H1 (cell line): Measurements from ENCODE around the gene CFAP100. TPM values are rescaled to one million over a fixed set of nuclear protein-coding genes. Genes with fewer than 3 reads are reported as not detected.

Experiments
- CTCF ChIA-PET: fragments of 300-600 bp; sonication (Branson Sonifier 250); formaldehyde crosslinking; loops from one replicate; lab custom pipeline; 2021; ENCODE audit not compliant: partially characterized antibody; lab: Charles Lee
- POLR2A ChIA-PET: fragments of 300-600 bp; sonication (Branson Sonifier 250); formaldehyde crosslinking; loops from one replicate; lab custom pipeline; 2021; ENCODE audit warnings: inconsistent platforms; ENCODE audit not compliant: partially characterized antibody; lab: Charles Lee
- DNase-seq, 2 experiments: peaks; one replicate each; pipeline versions ENCODE4 v3.0.0 to v3.0.0-alpha.2; 2010 to 2022; ENCODE audit warnings: low spot score in 2 of 2, low read depth in 1 of 2, mixed read lengths in 1 of 2
- FAIRE-seq: peaks from 2 replicates; lab custom pipeline; 2011; peaks lifted over from hg19 to GRCh38; lab: Jason Lieb, UNC
- H2AFZ ChIP-seq: 2 replicates; pipeline ENCODE4 v1.8.1; 2012; ENCODE audit warnings: low read length, inconsistent platforms
- H2AK5ac ChIP-seq: 2 replicates; pipeline ENCODE4 v1.6.1; 2013; ENCODE audit warnings: low read depth, low read length
- H2BK120ac ChIP-seq: replicated peaks from 2 replicates; pipeline ENCODE3; 2013; ENCODE audit warnings: low read depth, low read length, inconsistent platforms
- H2BK12ac ChIP-seq: 2 replicates; pipeline ENCODE4 v1.6.1; 2013; ENCODE audit warnings: low read depth, low read length
- H2BK15ac ChIP-seq: 2 replicates; pipeline ENCODE4 v1.6.1; 2013; ENCODE audit warnings: low read length
- H2BK20ac ChIP-seq: 2 replicates; pipeline ENCODE4 v1.6.1; 2013; ENCODE audit warnings: low read length
- H2BK5ac ChIP-seq: 2 replicates; pipeline ENCODE4 v1.6.1; 2013; ENCODE audit warnings: low read depth, low read length
- H3K14ac ChIP-seq: 2 replicates; pipeline ENCODE4 v1.6.1; 2013; ENCODE audit warnings: inconsistent platforms; ENCODE audit not compliant: insufficient read length
- H3K18ac ChIP-seq: 2 replicates; pipeline ENCODE4 v1.6.1; 2013; ENCODE audit warnings: low read length; ENCODE audit errors: extremely low read depth
- H3K23ac ChIP-seq: 2 replicates; pipeline ENCODE4 v1.6.1; 2013; ENCODE audit warnings: inconsistent platforms; ENCODE audit not compliant: insufficient read length
- H3K23me2 ChIP-seq: 2 replicates; pipeline ENCODE4 v1.6.1; 2013; ENCODE audit warnings: low read depth, low read length
- H3K27ac ChIP-seq: 2 replicates; pipeline ENCODE4 v1.6.1; 2011; ENCODE audit warnings: low read depth, low read length, inconsistent platforms
- H3K27me3 ChIP-seq, 4 experiments: replicated peaks in 1 of 4; 1 replicate in 1 of 4; 2 replicates in 3 of 4; pipeline versions ENCODE4 v1.6.1 to v1.8.1; 2011 to 2013; ENCODE audit warnings: low read length in 3 of 4, mild to moderate bottlenecking in 3 of 4, inconsistent platforms in 2 of 4, mixed read lengths in 2 of 4, moderate library complexity in 1 of 4; ENCODE audit not compliant: control insufficient read depth in 3 of 4, insufficient read depth in 3 of 4; ENCODE audit errors: extremely low read depth in 1 of 4
- H3K36me3 ChIP-seq, 4 experiments: 2 replicates each; pipeline versions ENCODE4 v1.6.1 to v1.8.1; 2011 to 2013; ENCODE audit warnings: mild to moderate bottlenecking in 4 of 4, low read length in 3 of 4, moderate library complexity in 2 of 4, control low read depth in 1 of 4, inconsistent platforms in 1 of 4; ENCODE audit not compliant: insufficient read depth in 4 of 4, control insufficient read depth in 2 of 4
- H3K4ac ChIP-seq: replicated peaks from 2 replicates; pipeline ENCODE3; 2013; ENCODE audit warnings: low read length, low read depth, mixed read lengths, inconsistent platforms; ENCODE audit not compliant: insufficient read length
- H3K4me1 ChIP-seq, 4 experiments: replicated peaks in 1 of 4; 1 replicate in 1 of 4; 2 replicates in 3 of 4; pipeline versions ENCODE4 v1.6.1 to v1.8.1; 2011 to 2013; ENCODE audit warnings: low read length in 3 of 4, inconsistent platforms in 2 of 4, mixed read lengths in 1 of 4; ENCODE audit not compliant: insufficient read depth in 4 of 4, control insufficient read depth in 3 of 4
- H3K4me2 ChIP-seq, 2 experiments: 2 replicates each; pipeline versions ENCODE4 v1.6.1 to v1.8.1; 2011 to 2013; ENCODE audit warnings: low read depth in 2 of 2, low read length in 2 of 2, control low read depth in 1 of 2, inconsistent platforms in 1 of 2, mild to moderate bottlenecking in 1 of 2; ENCODE audit not compliant: insufficient read depth in 1 of 2
- H3K4me3 ChIP-seq, 4 experiments: fragments of 200-600, 300-600 bp in 1 of 4; sonication (generic), shearing (Covaris generic), sonication (Bioruptor Twin) in 1 of 4; 2 replicates each; pipeline versions ENCODE4 v1.5.1 to v1.8.1; 2011 to 2016; ENCODE audit warnings: low read length in 4 of 4, low read depth in 3 of 4, control low read depth in 2 of 4, inconsistent platforms in 2 of 4, mild to moderate bottlenecking in 2 of 4, mixed read lengths in 1 of 4, moderate library complexity in 1 of 4; ENCODE audit not compliant: insufficient read depth in 2 of 4; ENCODE audit errors: extremely low read depth in 1 of 4
- H3K56ac ChIP-seq: replicated peaks from 2 replicates; pipeline ENCODE3; 2013; ENCODE audit warnings: low read depth, mild to moderate bottlenecking, mixed read lengths, low read length, inconsistent platforms; ENCODE audit not compliant: insufficient read length
- H3K79me1 ChIP-seq: 2 replicates; pipeline ENCODE4 v1.6.1; 2013; ENCODE audit warnings: low read depth, low read length, control low read depth
- H3K79me2 ChIP-seq, 2 experiments: 2 replicates each; pipeline versions ENCODE4 v1.6.1 to v1.8.1; 2012 to 2013; ENCODE audit warnings: low read length in 2 of 2, mild to moderate bottlenecking in 2 of 2, inconsistent platforms in 1 of 2; ENCODE audit not compliant: insufficient read depth in 2 of 2, control insufficient read depth in 1 of 2
- H3K9ac ChIP-seq, 4 experiments: replicated peaks in 1 of 4; 1 replicate in 1 of 4; 2 replicates in 3 of 4; pipeline versions ENCODE4 v1.6.1 to v1.8.1; 2011 to 2013; ENCODE audit warnings: low read depth in 3 of 4, low read length in 3 of 4, control low read depth in 2 of 4, mild to moderate bottlenecking in 2 of 4, moderate library complexity in 2 of 4, inconsistent platforms in 1 of 4; ENCODE audit errors: extremely low read depth in 1 of 4
- H3K9me3 ChIP-seq, 2 experiments: 2 replicates each; pipeline versions ENCODE4 v1.6.1 to v1.8.1; 2012 to 2013; ENCODE audit warnings: mild to moderate bottlenecking in 2 of 2, moderate library complexity in 2 of 2, control low read depth in 1 of 2, inconsistent platforms in 1 of 2, low read depth in 1 of 2, low read length in 1 of 2, mixed read lengths in 1 of 2; ENCODE audit not compliant: insufficient read depth in 2 of 2
- H4K20me1 ChIP-seq, 2 experiments: replicated peaks in 1 of 2; 2 replicates each; pipeline versions ENCODE3 to v1.8.1; 2011 to 2013; ENCODE audit warnings: inconsistent platforms in 2 of 2, low read length in 2 of 2, mild to moderate bottlenecking in 1 of 2; ENCODE audit not compliant: insufficient read depth in 2 of 2, control insufficient read depth in 1 of 2
- H4K5ac ChIP-seq: 2 replicates; pipeline ENCODE4 v1.6.1; 2013; ENCODE audit warnings: low read length, low read depth, mixed read lengths, inconsistent platforms; ENCODE audit not compliant: insufficient read length
- H4K8ac ChIP-seq: 2 replicates; pipeline ENCODE4 v1.8.0; 2013; ENCODE audit warnings: mild to moderate bottlenecking, moderate library complexity, low read length, inconsistent platforms; ENCODE audit not compliant: insufficient read depth; ENCODE audit errors: extremely low read depth
- H4K91ac ChIP-seq: replicated peaks from 2 replicates; pipeline ENCODE3; 2013; ENCODE audit warnings: low read length, mixed read lengths, inconsistent platforms; ENCODE audit not compliant: insufficient read length
- GABPA ChIP-seq: IDR thresholded peaks from 2 replicates; pipeline ENCODE4 v1.6.1; 2011; ENCODE audit warnings: mild to moderate bottlenecking, low read length, moderate library complexity, borderline replicate concordance; ENCODE audit not compliant: insufficient read depth
- POLR2AphosphoS5 ChIP-seq: IDR thresholded peaks from 2 replicates; pipeline ENCODE4 v1.6.1; 2011; ENCODE audit warnings: low read depth, low read length
- SIN3A ChIP-seq, 2 experiments: IDR thresholded peaks in 1 of 2; conservative IDR thresholded peaks in 1 of 2; 2 replicates each; pipeline ENCODE4 v1.6.1; 2011 to 2012; ENCODE audit warnings: low read length in 2 of 2, improper control_type of control experiment in 1 of 2, low read depth in 1 of 2, mild to moderate bottlenecking in 1 of 2
- WGBS, 2 experiments: shearing (Covaris generic) in 1 of 2; methylation state at CpG; one replicate each; pipeline versions ENCODE4 v1.1.6 to v1.1.7; 2013 to 2015; ENCODE audit warnings: low lambda C conversion rate in 2 of 2, mixed read lengths in 2 of 2, inconsistent platforms in 1 of 2, low coverage in 1 of 2, missing lambda C conversion rate in 1 of 2; ENCODE audit not compliant: insufficient replicate concordance in 2 of 2, insufficient coverage in 1 of 2, insufficient read length in 1 of 2; ENCODE audit errors: extremely low coverage in 1 of 2, missing lambda C conversion rate in 1 of 2; 5-methylcytosine and 5-hydroxymethylcytosine counted together
- polyA plus RNA-seq, 7 experiments: library from polyadenylated mRNA; depleted of rRNA in 3 of 7; stranded (reverse) in 5 of 7; unstranded in 2 of 7; fragments of >200 nt in 5 of 7; fragments of 200-250 nt in 2 of 7; gene quantifications; 1 replicate in 5 of 7; 2 replicates in 1 of 7; 4 replicates in 1 of 7; pipeline versions ENCODE4 v1.2.1 to v1.2.3, GENCODE V29; 2011 to 2013; ENCODE audit warnings: missing spikeins in 2 of 7, mixed read lengths in 2 of 7
- total RNA-seq: library from RNA; stranded (reverse); fragmentation: NEBNext Ultra II Directional; extraction: Animal tissue kit (Norgen Biotek cat#: 25700); gene quantifications from 2 replicates; pipeline ENCODE4 v1.2.1, GENCODE V29; 2021
- TF ChIP-seq, protein P1 (sequence below): IDR thresholded peaks from 2 replicates; pipeline ENCODE4 v1.6.1; 2012; ENCODE audit warnings: inconsistent platforms
- TF ChIP-seq, protein P2 (sequence below), 3 experiments: IDR thresholded peaks; 1 replicate in 2 of 3; 2 replicates in 1 of 3; pipeline versions ENCODE4 v1.5.1 to v1.6.1; 2011; ENCODE audit warnings: low read length in 3 of 3, mild to moderate bottlenecking in 3 of 3, inconsistent platforms in 2 of 3, low read depth in 1 of 3, moderate library complexity in 1 of 3; ENCODE audit not compliant: insufficient read depth in 1 of 3; ENCODE audit errors: control extremely low read depth in 1 of 3

The CFAP100 gene
- total and polyA plus RNA-seq, 2 of the 8 experiments (the other 6 are each of a cell fraction or from before 2014, with no cell fraction given): 0.17 TPM; not detected in 1

DNA sequence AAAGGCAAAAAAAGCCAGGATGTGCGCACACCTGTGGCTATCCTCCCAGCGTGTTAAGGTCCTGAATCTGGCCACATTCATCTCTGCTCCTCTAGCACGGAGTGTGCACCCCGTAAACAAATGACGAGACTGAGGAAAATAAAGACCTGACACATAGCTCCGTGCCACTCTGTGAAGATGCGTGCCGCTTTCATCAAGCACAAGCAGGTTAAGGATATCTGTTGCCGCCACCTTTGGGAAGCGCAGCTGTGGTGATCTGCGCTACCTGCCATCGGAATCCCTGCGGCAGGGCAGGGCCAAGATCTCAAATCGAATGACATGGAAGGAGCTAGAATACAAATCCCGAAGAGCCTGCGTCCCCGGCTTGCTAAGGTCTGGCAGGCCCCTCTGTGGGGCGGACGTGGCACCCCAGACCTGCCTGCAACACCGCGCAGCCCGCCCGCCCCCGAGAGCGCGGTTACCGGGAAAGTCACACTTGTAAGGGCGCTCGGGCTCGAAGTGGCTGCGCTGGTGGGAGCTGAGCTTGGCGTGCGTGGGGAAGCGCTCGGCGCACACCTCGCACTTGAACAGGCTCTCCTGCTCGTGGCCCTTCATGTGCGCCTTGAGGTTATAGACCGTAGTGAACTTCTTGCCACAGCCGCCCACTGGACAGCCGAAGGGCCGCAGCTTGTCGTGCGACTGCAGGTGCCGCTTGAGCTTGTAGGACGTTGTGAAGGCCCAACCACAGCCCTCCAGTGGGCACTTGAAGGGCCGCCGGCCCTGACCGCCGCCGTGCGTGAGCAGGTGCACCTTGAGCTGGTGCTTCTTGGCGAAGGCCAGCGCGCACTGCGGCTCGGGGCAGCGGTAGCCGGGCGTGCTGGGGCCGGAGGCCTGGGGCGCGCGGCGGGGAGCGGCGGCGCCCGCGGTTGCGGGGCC lies 80.0 kb downstream of the CFAP100 start:
- Histone ChIP-seq H3K23me2 (peaks cover 15% of the 10 kb centered on the region), H2BK12ac (no peak overlapping the region), H3K4me2 (peak overlapping the region; percentile 91 to 92), H3K56ac (peak overlapping the region; percentile 67), H4K91ac (no peak overlapping the region), H4K8ac (peak overlapping the region; percentile 43; the same call in 1 of the 2 replicates), H3K14ac (no peak overlapping the region), H2AFZ (no peak overlapping the region), H3K4ac (no peak overlapping the region), H3K79me1 (peaks cover 8% of the 10 kb centered on the region), H3K36me3 (peaks cover 9 to 23% (median 14%) of the 10 kb centered on the region in 4 experiments; a peak in 7 of 8 replicates), H3K9ac (peak overlapping the region; percentile 68 to 98 (median 84)), H3K4me3 (peak overlapping the region; percentile 51 to 73 (median 68)), H2BK120ac (no peak overlapping the region), H3K9me3 (no peaks in the 10 kb centered on the region), H3K79me2 (peaks cover 0 to 43% of the 10 kb centered on the region in 2 experiments; a peak in 2 of 4 replicates), H3K18ac (no peak overlapping the region), H2BK15ac (no peak overlapping the region), H2BK20ac (no peak overlapping the region), H3K4me1 (peaks cover 9 to 22% (median 14%) of the 10 kb centered on the region in 4 experiments; a peak in 6 of 7 replicates), H2BK5ac (peak overlapping the region; percentile 37; the same call in 1 of the 2 replicates), H3K27ac (peak overlapping the region; percentile 2; the same call in 1 of the 2 replicates), H4K20me1 (peaks cover 14 to 17% of the 10 kb centered on the region in 2 experiments), H3K27me3 (no peaks in the 10 kb centered on the region), H4K5ac (no peak overlapping the region), H3K23ac (no peak overlapping the region), H2AK5ac (no peak overlapping the region)
- DNase-seq (peak in 1 of 2 experiments; percentile 59), FAIRE-seq (no peak)
- TF ChIP-seq GABPA: 0 out of 2 replicates have a peak, but pooled peaks have one; percentile 21
- peak in 1 of 2 experiments; percentile 19; a peak in 1 of 4 replicates for TF ChIP-seq SIN3A (conservative IDR thresholded peaks at IDR 0.05 in 1 of 2, IDR thresholded peaks at IDR 0.05 in 1 of 2; ENCODE audit: low read depth in 1 of 2, low read length in 2 of 2)
- TF ChIP-seq, protein P1, sequence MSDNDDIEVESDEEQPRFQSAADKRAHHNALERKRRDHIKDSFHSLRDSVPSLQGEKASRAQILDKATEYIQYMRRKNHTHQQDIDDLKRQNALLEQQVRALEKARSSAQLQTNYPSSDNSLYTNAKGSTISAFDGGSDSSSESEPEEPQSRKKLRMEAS: peak; percentile 8; the same call in 1 of the 2 replicates
- TF ChIP-seq POLR2AphosphoS5: 0 out of 2 replicates have a peak, but pooled peaks have one; percentile 21
- TF ChIP-seq, protein P2, sequence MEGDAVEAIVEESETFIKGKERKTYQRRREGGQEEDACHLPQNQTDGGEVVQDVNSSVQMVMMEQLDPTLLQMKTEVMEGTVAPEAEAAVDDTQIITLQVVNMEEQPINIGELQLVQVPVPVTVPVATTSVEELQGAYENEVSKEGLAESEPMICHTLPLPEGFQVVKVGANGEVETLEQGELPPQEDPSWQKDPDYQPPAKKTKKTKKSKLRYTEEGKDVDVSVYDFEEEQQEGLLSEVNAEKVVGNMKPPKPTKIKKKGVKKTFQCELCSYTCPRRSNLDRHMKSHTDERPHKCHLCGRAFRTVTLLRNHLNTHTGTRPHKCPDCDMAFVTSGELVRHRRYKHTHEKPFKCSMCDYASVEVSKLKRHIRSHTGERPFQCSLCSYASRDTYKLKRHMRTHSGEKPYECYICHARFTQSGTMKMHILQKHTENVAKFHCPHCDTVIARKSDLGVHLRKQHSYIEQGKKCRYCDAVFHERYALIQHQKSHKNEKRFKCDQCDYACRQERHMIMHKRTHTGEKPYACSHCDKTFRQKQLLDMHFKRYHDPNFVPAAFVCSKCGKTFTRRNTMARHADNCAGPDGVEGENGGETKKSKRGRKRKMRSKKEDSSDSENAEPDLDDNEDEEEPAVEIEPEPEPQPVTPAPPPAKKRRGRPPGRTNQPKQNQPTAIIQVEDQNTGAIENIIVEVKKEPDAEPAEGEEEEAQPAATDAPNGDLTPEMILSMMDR (IDR thresholded peaks at IDR 0.05; ENCODE audit: control extremely low read depth in 1 of 3, insufficient read depth in 1 of 3, low read depth in 1 of 3, low read length in 3 of 3): no peak
- POLR2A ChIA-PET: interaction anchor here (0.6 to 4.2 kb wide), 12 partner anchors 9 to 478 kb away, joined by 3 to 23 read pairs (median 3); partner anchors contain the start of gene KLF15
- CTCF ChIA-PET: interaction anchor here (0.6 to 3.1 kb wide), 12 partner anchors 10 to 1061 kb away, joined by 3 to 15 read pairs (median 4); no protein-coding TSS in a partner anchor
- WGBS, 2 experiments: 8% methylated on average over 58 of the region's 72 CpGs; no CpG with 5 or more reads in 1 of the 2 experiments
